Activated CD4-positive, alpha-beta memory T cell treated with anti-CD3 and anti-CD28 coated beads, Interleukin-2, amount 10 ng/mL, durations not matched to agents 7 days and 5 days (primary cell): ENCODE data around the gene KRT23. TPM values are rescaled to one million over a fixed set of nuclear protein-coding genes. Genes with fewer than 3 reads are reported as not detected.

Source experiments
- CTCF ChIA-PET: fragments of 350-600 bp; sonication (Branson Sonifier 250); formaldehyde crosslinking; loops from one replicate; lab custom pipeline; 2021; ENCODE audit warnings: antibody characterized with exemption, inconsistent platforms; lab: Charles Lee
- POLR2A ChIA-PET: fragments of 350-600 bp; sonication (Branson Sonifier 250); formaldehyde crosslinking; loops from one replicate; lab custom pipeline; 2021; ENCODE audit warnings: antibody characterized with exemption; lab: Charles Lee
- DNase-seq: peaks from one replicate; pipeline ENCODE4 v3.0.0-alpha.2; 2020
- H3K27ac Mint-ChIP-seq: one replicate; pipeline ENCODE4 v1.8.0; 2021; ENCODE audit warnings: mild to moderate bottlenecking, mixed read lengths
- H3K27me3 Mint-ChIP-seq: one replicate; pipeline ENCODE4 v1.8.0; 2021; ENCODE audit warnings: mixed read lengths
- H3K36me3 Mint-ChIP-seq: one replicate; pipeline ENCODE4 v1.8.0; 2021; ENCODE audit warnings: low read depth, mixed read lengths
- H3K4me1 Mint-ChIP-seq: one replicate; pipeline ENCODE4 v1.8.0; 2021; ENCODE audit warnings: mixed read lengths
- H3K4me3 Mint-ChIP-seq: one replicate; pipeline ENCODE4 v1.8.0; 2021; ENCODE audit warnings: mild to moderate bottlenecking, mixed read lengths
- H3K9me3 Mint-ChIP-seq: one replicate; pipeline ENCODE4 v1.8.0; 2021; ENCODE audit warnings: mixed read lengths
- total RNA-seq, 2 experiments: library from RNA; stranded (reverse); gene quantifications; one replicate each; pipeline ENCODE4 v1.2.3, GENCODE V29; 2021

The KRT23 gene, protein sequence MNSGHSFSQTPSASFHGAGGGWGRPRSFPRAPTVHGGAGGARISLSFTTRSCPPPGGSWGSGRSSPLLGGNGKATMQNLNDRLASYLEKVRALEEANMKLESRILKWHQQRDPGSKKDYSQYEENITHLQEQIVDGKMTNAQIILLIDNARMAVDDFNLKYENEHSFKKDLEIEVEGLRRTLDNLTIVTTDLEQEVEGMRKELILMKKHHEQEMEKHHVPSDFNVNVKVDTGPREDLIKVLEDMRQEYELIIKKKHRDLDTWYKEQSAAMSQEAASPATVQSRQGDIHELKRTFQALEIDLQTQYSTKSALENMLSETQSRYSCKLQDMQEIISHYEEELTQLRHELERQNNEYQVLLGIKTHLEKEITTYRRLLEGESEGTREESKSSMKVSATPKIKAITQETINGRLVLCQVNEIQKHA
- total RNA-seq, result not detected

DNA sequence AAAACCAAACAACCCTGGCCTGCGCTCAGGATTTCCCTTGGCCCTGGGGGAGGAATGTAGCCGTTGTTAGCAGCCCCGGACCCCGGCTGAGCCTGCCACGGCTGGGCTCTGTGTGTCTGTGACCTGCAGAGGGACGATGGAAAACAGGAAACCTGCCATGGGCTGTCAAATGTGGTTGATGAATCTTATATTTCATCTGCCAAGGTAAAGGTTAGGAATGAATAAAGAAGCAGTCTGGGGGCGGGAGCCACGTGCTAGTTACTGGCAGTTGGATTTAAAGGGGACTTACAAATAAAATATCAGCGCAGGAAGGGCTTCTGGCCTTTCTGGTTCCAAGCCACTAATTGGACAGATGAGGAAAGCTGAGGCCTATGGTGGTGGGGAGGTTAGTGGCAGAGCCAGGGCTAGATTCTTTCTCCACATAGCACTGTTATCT is at the start of gene KRT23:
KRT23 (minus strand) TSS at position 263 of the 436 bp plus-strand sequence. CDS start 1,043 bp downstream, outside the sequence.
- Mint-ChIP-seq H3K4me3 (no peak within 1 kb of the TSS), H3K27ac (no peak within 1 kb of the TSS), H3K36me3 (no peaks in the 10 kb centered on the region), H3K9me3 (no peaks in the 10 kb centered on the region), H3K4me1 (no peaks in the 10 kb centered on the region), H3K27me3 (peaks cover 14% of the 10 kb centered on the region)
- ChIA-PET POLR2A (no interaction called here), CTCF (no interaction called here)
- no peak for DNase-seq

DNA sequence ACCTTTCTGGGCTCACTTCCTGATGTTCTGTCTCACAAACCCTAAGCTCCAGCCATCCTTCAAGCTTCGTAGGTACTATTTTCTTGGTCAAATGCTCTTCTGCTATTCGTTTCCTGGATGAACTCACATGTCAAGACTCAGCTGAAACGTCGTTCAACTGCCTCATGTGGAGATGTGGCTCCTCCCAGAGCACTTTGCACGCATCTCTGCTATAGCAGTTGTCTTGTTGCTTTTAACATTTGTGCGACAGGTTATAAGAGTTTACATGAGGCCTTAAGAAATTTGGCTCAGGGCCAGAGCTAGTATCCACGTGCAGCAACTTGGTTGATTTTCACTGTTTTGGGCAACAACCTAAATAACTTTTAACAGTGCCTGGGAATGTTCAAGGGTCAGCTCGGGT is 49.5 kb upstream of the KRT23 start:
- DNase-seq, result no peak
- H3K27ac Mint-ChIP-seq, result no peak overlapping the region
- POLR2A ChIA-PET, result no interaction called here
- H3K36me3 Mint-ChIP-seq, result no peaks in the 10 kb centered on the region
- no peak overlapping the region for H3K4me3 Mint-ChIP-seq
- CTCF ChIA-PET, result no interaction called here
- no peaks in the 10 kb centered on the region for H3K9me3 Mint-ChIP-seq
- no peaks in the 10 kb centered on the region for H3K4me1 Mint-ChIP-seq
- peaks cover 35% of the 10 kb centered on the region for H3K27me3 Mint-ChIP-seq

DNA sequence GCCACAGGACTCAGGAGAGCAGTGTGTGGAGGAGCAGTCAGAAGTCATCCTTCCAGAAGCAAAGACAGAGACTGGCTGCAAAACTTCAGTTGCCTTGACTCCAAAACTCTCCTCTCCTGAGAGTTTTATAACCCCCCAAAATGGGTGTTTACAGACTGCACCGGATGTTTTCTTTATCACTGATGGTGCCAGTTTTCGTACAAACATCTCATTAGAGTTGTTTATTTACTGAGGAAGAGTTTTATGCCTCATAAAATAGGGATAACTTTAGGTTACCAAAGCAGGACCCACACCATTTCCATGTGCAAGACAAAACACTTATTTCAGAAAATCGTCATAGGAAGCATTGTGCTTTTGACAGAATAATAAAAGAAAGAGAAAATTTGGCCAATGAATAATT is 46.8 kb upstream of the KRT23 start, which contains the start of gene KRT40:
KRT40 (minus strand) TSS at position 101 of the 400 bp plus-strand sequence; CDS start at position 48, 53 bp downstream.
- Mint-ChIP-seq H3K27ac (no peak within 1 kb of the TSS), H3K4me1 (no peaks in the 10 kb centered on the region), H3K9me3 (no peaks in the 10 kb centered on the region), H3K36me3 (no peaks in the 10 kb centered on the region), H3K27me3 (peaks cover 27% of the 10 kb centered on the region), H3K4me3 (no peak within 1 kb of the TSS)
- CTCF ChIA-PET, result no interaction called here
- POLR2A ChIA-PET, result no interaction called here
- no peak for DNase-seq

DNA sequence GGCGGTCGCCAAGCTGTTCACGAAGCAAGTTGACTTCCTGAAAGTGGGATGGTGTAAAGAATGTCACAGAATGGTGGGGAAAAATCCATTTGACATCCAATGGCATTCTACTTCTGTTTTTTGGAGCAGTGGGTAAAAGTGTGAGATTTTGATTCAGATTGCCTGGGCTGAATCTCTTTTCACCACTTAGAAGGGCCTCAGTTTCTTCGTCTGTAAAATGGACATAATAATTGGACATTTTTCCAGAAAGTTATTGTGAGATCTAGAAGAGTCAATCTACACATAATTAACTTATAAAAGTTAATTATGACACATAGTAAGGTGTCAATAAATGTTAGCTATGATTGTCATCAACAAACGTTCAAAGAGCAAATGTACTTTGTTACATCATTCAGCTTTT is 43.7 kb upstream of the KRT23 start:
- Mint-ChIP-seq H3K9me3 (no peaks in the 10 kb centered on the region), H3K4me1 (no peaks in the 10 kb centered on the region), H3K4me3 (no peak overlapping the region), H3K27ac (no peak overlapping the region), H3K36me3 (no peaks in the 10 kb centered on the region), H3K27me3 (peaks cover 19% of the 10 kb centered on the region)
- no peak for DNase-seq
- ChIA-PET POLR2A (no interaction called here), CTCF (no interaction called here)

DNA sequence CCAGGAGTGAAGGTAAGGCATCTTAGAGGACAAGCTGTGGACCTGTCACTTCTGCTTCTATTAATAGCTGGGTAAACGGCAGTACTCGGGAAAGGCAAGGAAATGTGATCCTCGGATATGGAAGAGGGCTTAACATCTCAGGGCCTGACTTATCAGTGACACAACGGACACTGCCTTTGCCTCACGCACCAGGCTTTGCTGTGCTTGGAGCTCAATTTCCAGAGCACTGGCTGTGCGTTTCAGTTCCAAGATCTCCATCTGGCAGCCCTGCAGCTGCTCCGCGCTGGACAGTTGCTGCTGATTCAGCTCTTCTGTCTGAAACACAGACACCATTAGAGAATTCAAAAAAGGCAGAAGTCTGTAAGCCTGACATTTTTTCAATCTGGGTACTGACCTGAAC is 43.1 kb upstream of the KRT23 start:
- no peaks in the 10 kb centered on the region for H3K4me1 Mint-ChIP-seq
- DNase-seq, result no peak
- no peak overlapping the region for H3K27ac Mint-ChIP-seq
- no peak overlapping the region for H3K4me3 Mint-ChIP-seq
- ChIA-PET CTCF (no interaction called here), POLR2A (no interaction called here)
- peaks cover 17% of the 10 kb centered on the region for H3K27me3 Mint-ChIP-seq
- H3K36me3 Mint-ChIP-seq, result no peaks in the 10 kb centered on the region
- no peaks in the 10 kb centered on the region for H3K9me3 Mint-ChIP-seq

DNA sequence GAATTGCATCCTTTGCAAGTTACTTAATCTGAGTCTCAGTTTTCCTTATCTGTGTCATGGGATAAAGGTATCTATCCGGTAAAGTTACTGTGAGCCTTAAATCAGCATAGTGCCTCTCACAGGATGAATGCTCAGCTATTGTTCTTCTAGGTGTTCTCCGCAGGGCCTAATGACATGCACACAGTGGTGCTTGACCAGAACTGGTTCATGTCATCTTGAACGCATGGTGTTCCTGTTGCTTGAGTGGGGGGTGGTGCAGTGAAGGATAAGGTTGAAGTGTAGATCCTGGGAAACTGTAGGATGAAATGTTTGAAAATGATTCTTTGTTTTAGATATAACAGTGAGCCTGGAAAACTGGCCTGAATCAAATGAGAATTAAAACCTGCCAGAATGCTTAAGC is 42.7 kb upstream of the KRT23 start:
- no peaks in the 10 kb centered on the region for H3K4me1 Mint-ChIP-seq
- H3K27me3 Mint-ChIP-seq, result peaks cover 21% of the 10 kb centered on the region
- no peaks in the 10 kb centered on the region for H3K9me3 Mint-ChIP-seq
- H3K4me3 Mint-ChIP-seq, result no peak overlapping the region
- H3K27ac Mint-ChIP-seq, result no peak overlapping the region
- no peak for DNase-seq
- no peaks in the 10 kb centered on the region for H3K36me3 Mint-ChIP-seq
- ChIA-PET CTCF (no interaction called here), POLR2A (no interaction called here)

DNA sequence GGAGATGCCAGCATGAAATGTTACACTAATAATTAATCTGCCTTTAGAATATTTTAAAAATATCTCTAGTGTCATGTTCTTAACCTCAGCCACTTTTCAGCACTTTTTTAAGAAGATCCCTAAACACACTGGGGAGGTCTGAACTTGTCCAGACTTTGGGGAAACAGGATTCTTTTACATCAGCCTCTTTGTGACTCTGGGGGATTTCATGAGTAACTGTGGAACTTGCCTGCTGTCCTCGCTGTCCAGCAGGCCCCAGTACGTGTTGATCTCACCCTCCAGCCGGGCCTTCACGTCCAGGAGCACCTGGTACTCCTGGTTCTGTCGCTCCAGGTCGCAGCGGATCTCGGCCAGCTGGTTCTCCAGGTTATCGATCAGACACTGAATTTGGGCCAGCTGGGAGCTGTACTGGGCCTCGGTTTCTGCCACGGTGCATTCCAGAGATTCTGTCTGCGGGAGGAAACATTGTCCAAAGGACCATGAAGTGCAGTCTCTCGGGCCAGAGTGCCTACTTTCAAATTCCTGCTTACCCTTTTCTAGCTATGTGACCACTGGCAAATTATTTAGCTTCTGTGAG is 41.2 kb upstream of the KRT23 start:
- H3K4me3 Mint-ChIP-seq, result no peak overlapping the region
- POLR2A ChIA-PET, result no interaction called here
- H3K27ac Mint-ChIP-seq, result no peak overlapping the region
- no peaks in the 10 kb centered on the region for H3K4me1 Mint-ChIP-seq
- H3K36me3 Mint-ChIP-seq, result no peaks in the 10 kb centered on the region
- peaks cover 16% of the 10 kb centered on the region for H3K27me3 Mint-ChIP-seq
- no peaks in the 10 kb centered on the region for H3K9me3 Mint-ChIP-seq
- CTCF ChIA-PET, result no interaction called here
- DNase-seq, result no peak

DNA sequence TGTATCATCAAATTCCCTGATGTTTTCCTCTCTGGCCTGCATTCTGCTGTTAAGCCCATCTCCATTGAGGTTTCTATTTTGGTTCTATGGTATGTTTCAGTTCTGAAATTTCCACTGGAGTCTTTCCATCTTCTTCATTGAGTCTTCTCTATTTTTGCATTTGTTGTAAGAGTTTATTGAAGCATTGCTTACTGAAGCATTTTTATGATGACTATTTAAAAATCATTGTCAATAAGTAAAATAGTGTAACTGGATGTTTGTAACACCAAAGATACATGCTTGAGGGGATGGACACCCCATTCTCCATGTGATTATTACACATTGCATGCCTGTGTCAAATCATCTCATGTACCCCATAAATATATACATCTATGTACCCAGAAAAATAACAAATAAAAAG is 38.1 kb upstream of the KRT23 start:
- H3K4me3 Mint-ChIP-seq, result no peak overlapping the region
- no peaks in the 10 kb centered on the region for H3K4me1 Mint-ChIP-seq
- H3K36me3 Mint-ChIP-seq, result no peaks in the 10 kb centered on the region
- POLR2A ChIA-PET, result no interaction called here
- no peaks in the 10 kb centered on the region for H3K9me3 Mint-ChIP-seq
- CTCF ChIA-PET, result no interaction called here
- DNase-seq, result no peak
- H3K27ac Mint-ChIP-seq, result no peak overlapping the region
- H3K27me3 Mint-ChIP-seq, result peaks cover 18% of the 10 kb centered on the region

DNA sequence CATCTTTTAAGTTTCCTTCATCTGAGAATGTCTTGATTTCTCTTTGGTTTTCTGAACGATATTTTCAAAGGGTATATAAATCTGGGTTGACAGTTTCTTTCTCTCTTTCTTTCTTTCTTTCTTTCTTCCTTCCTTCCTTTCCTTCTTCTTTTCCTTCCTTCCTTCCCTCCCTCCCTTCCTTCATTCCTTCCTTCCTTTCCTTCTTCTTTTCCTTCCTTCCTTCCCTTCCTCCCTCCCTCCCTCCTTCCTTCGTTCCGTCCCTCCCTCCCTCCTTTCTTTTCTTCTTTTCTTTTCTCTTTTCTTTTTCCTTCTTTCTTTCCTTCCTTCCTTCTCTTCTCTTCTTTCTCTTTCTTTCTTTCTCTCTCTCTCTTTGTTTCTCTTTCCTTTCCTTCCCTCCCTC is 36.9 kb upstream of the KRT23 start:
- no peaks in the 10 kb centered on the region for H3K36me3 Mint-ChIP-seq
- no peaks in the 10 kb centered on the region for H3K9me3 Mint-ChIP-seq
- H3K27ac Mint-ChIP-seq, result no peak overlapping the region
- H3K27me3 Mint-ChIP-seq, result peaks cover 19% of the 10 kb centered on the region
- ChIA-PET CTCF (no interaction called here), POLR2A (no interaction called here)
- no peak for DNase-seq
- no peaks in the 10 kb centered on the region for H3K4me1 Mint-ChIP-seq
- no peak overlapping the region for H3K4me3 Mint-ChIP-seq

DNA sequence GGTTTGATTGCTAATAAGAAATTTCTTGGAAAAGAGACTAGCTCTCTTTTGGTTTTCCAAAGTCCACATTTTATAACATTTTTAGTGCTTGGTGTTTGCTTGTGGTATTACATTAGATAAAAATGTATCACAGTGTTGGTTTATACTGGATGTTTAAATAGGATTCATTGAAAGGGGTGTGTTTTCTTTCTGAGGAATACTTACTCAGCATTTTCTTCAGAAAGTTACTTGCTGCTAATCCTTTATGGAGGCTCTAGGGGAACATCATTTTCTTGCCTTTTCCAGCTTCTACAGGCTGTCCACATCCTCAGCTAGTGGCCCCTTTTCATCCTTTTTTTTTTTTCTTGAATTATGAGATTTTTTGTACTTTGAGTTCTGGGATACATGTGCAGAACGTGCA is 30.1 kb upstream of the KRT23 start:
- ChIA-PET CTCF (interaction anchor here (1.4 kb wide), 1 partner anchor 65 kb away, joined by 4 read pairs; no protein-coding TSS in a partner anchor), POLR2A (no interaction called here)
- no peaks in the 10 kb centered on the region for H3K9me3 Mint-ChIP-seq
- no peak overlapping the region for H3K4me3 Mint-ChIP-seq
- H3K27ac Mint-ChIP-seq, result no peak overlapping the region
- no peak for DNase-seq
- H3K4me1 Mint-ChIP-seq, result no peaks in the 10 kb centered on the region
- peaks cover 11% of the 10 kb centered on the region for H3K27me3 Mint-ChIP-seq
- no peaks in the 10 kb centered on the region for H3K36me3 Mint-ChIP-seq

DNA sequence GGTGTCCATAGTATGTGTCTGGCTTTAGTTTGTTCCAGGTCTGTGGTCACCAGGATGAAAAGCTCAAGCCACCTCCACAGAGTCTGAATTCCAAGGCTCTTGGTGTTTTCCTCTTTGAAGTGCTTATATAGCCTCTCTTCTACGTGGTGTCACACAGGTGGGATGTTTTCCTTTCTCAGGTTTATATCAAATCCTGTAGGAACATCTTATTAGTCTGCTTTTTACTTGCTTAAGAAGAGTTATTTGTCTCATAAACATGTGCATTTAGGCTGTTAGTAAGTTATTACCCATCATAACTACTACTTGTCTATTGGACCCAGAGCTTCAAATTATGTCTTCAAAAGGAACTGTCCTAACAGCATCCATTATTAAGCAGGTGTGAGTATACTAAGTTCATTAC is 29.4 kb upstream of the KRT23 start, which contains the start of gene KRT39:
KRT39 (minus strand) TSS at position 101 of the 400 bp plus-strand sequence; CDS start at position 9, 92 bp downstream.
- DNase-seq, result no peak

DNA sequence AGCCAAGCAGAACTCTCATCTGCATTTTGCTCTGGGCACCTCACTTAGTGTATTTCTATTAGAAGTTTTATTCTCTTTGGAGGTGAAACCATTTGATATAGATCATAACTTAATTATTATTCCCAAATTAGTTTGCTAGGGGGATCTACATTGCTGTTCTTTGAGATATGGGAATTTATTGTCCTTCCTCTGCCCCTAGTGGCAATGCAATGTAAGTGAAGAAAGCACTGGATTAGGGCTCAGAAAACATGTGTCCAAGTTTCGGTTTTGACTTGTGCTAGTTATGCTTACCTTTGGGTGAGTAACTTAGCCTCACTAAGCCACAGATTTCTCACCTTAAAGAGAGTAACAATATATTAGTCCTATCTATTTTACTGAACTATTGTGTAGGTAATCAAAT is 26.4 kb upstream of the KRT23 start:
- ChIA-PET CTCF (interaction anchor here (1.3 kb wide), 1 partner anchor 17 kb away, joined by 3 read pairs; no protein-coding TSS in a partner anchor), POLR2A (no interaction called here)
- Mint-ChIP-seq H3K9me3 (no peaks in the 10 kb centered on the region), H3K36me3 (no peaks in the 10 kb centered on the region), H3K4me1 (no peaks in the 10 kb centered on the region), H3K4me3 (no peak overlapping the region), H3K27ac (no peak overlapping the region), H3K27me3 (peaks cover 2% of the 10 kb centered on the region)
- DNase-seq, result no peak

More for the DNA sequence above, 29.4 kb upstream of the KRT23 start, which contains the start of gene KRT39:
- ChIA-PET POLR2A (no interaction called here), CTCF (no interaction called here)
- H3K27me3 Mint-ChIP-seq, result peaks cover 7% of the 10 kb centered on the region
- no peak within 1 kb of the TSS for H3K4me3 Mint-ChIP-seq
- no peaks in the 10 kb centered on the region for H3K4me1 Mint-ChIP-seq
- H3K9me3 Mint-ChIP-seq, result no peaks in the 10 kb centered on the region
- no peaks in the 10 kb centered on the region for H3K36me3 Mint-ChIP-seq
- no peak within 1 kb of the TSS for H3K27ac Mint-ChIP-seq

DNA sequence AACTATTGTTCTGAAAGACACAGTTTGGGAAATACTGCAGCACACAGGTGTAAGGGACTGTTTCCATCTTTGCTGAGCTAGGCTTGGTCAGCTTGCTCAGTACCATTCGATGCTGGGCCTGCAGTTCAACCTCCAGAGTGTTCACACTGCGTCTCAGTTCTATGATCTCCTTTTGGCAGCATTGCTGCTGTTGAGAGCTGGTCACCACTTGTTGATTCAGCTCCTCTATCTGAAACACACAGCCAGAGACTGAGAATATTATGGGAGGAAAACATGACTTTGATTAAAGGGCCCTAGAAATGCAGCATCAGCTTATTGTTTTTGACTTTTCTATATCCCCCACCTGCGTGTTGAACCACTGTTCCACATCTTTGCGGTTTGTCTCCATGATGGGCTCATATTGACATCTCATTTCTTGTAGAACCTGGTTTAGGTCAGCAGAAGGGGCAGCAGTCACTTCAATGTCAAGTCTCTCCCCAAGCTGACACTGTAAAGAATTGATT is 24.7 kb upstream of the KRT23 start:
- ChIA-PET POLR2A (no interaction called here), CTCF (interaction anchor here (0.9 kb wide), 1 partner anchor 360 kb away, joined by 3 read pairs; no protein-coding TSS in a partner anchor)
- Mint-ChIP-seq H3K27me3 (no peaks in the 10 kb centered on the region), H3K9me3 (no peaks in the 10 kb centered on the region), H3K36me3 (no peaks in the 10 kb centered on the region), H3K4me1 (no peaks in the 10 kb centered on the region), H3K27ac (no peak overlapping the region), H3K4me3 (no peak overlapping the region)
- DNase-seq, result no peak
